ENCODE data around the gene ACTR10.

ACTR10 gene

GRCh38 chr14:58199726-58200479 lies at the start of gene ACTR10:
ACTR10 (plus strand) TSS chr14:58200149; CDS start chr14:58200218, 69 bp downstream.
- DNase-seq: peak; percentile 83 to 89

GRCh38 chr14:58150243-58150805 lies 49.6 kb upstream of the ACTR10 start:
- no peak for DNase-seq

- DNase-seq: no peak
Measured at GRCh38 chr14:58151133-58152013, 48.6 kb upstream of the ACTR10 start.

GRCh38 chr14:58152014-58152857 lies 47.7 kb upstream of the ACTR10 start, which contains the start of gene ARMH4:
ARMH4 (minus strand) TSS chr14:58152213; CDS start chr14:58139358, 12,855 bp downstream.
- DNase-seq: peak; percentile 61 to 63

- no peak for DNase-seq
Measured at GRCh38 chr14:58160561-58160960, 39.4 kb upstream of the ACTR10 start.

- DNase-seq: peak; percentile 61 to 67
Measured at GRCh38 chr14:58166005-58166983, 33.7 kb upstream of the ACTR10 start.

- DNase-seq: no peak
Measured at GRCh38 chr14:58167057-58167456, 32.9 kb upstream of the ACTR10 start.

GRCh38 chr14:58167891-58168290 lies 32.1 kb upstream of the ACTR10 start:
- DNase-seq: no peak

GRCh38 chr14:58171090-58171489 lies 28.9 kb upstream of the ACTR10 start:
- DNase-seq: peak; percentile 19 to 48

- DNase-seq: no peak
Measured at GRCh38 chr14:58177125-58177524, 22.8 kb upstream of the ACTR10 start.

GRCh38 chr14:58189176-58189575 lies 10.8 kb upstream of the ACTR10 start:
- no peak for DNase-seq

- DNase-seq: no peak
Measured at GRCh38 chr14:58191763-58192601, 8.0 kb upstream of the ACTR10 start.

GRCh38 chr14:58193542-58193941 lies 6.4 kb upstream of the ACTR10 start:
- no peak for DNase-seq

GRCh38 chr14:58196198-58196597 lies 3.8 kb upstream of the ACTR10 start:
- no peak for DNase-seq

- peak; percentile 11 to 51 for DNase-seq
Measured at GRCh38 chr14:58198086-58198485, 1.9 kb upstream of the ACTR10 start.

- DNase-seq: no peak
Measured at GRCh38 chr14:58200480-58200841, 512 bp downstream of the ACTR10 start.

- DNase-seq: no peak
Measured at GRCh38 chr14:58200846-58201245, 897 bp downstream of the ACTR10 start.

- no peak for DNase-seq
Measured at GRCh38 chr14:58213176-58213575, 13.2 kb downstream of the ACTR10 start.

- no peak for DNase-seq
Measured at GRCh38 chr14:58215191-58215914, 15.4 kb downstream of the ACTR10 start.

GRCh38 chr14:58216544-58216943 lies 16.6 kb downstream of the ACTR10 start:
- no peak for DNase-seq
